Activated CD4-positive, alpha-beta T cell treated with anti-CD3 and anti-CD28 coated beads, Interleukin-2, amount 10 ng/mL, durations not matched to agents 7 days and 5 days (primary cell): ENCODE measurements around the gene ARHGAP1. TPM values are rescaled to one million over a fixed set of nuclear protein-coding genes. Genes with fewer than 3 reads are reported as not detected.

ENCODE experiments used
- CTCF ChIA-PET: fragments of 350-600 bp; sonication (Branson Sonifier 250); formaldehyde crosslinking; loops from one replicate; lab custom pipeline; 2021; ENCODE audit warnings: antibody characterized with exemption; lab: Charles Lee
- POLR2A ChIA-PET: fragments of 350-600 bp; sonication (Branson Sonifier 250); formaldehyde crosslinking; loops from one replicate; lab custom pipeline; 2021; ENCODE audit warnings: antibody characterized with exemption; lab: Charles Lee
- DNase-seq: peaks from one replicate; pipeline ENCODE4 v3.0.0-alpha.2; 2020
- H3K27ac Mint-ChIP-seq: one replicate; pipeline ENCODE4 v1.8.0; 2021; ENCODE audit warnings: mild to moderate bottlenecking, moderate library complexity, mixed read lengths
- H3K27me3 Mint-ChIP-seq: one replicate; pipeline ENCODE4 v1.8.0; 2021; ENCODE audit warnings: mixed read lengths
- H3K36me3 Mint-ChIP-seq: one replicate; pipeline ENCODE4 v1.8.0; 2021; ENCODE audit warnings: low read depth, mixed read lengths
- H3K4me1 Mint-ChIP-seq: one replicate; pipeline ENCODE4 v1.8.0; 2021; ENCODE audit warnings: mixed read lengths
- H3K4me3 Mint-ChIP-seq: one replicate; pipeline ENCODE4 v1.8.0; 2021; ENCODE audit warnings: mild to moderate bottlenecking, moderate library complexity, mixed read lengths
- H3K9me3 Mint-ChIP-seq: one replicate; pipeline ENCODE4 v1.8.0; 2021; ENCODE audit warnings: mixed read lengths
- total RNA-seq, 2 experiments: library from RNA; stranded (reverse); gene quantifications; one replicate each; pipeline ENCODE4 v1.2.3, GENCODE V29; 2021

Gene ARHGAP1
- total RNA-seq, 2 experiments from 2014 or later: 83.8 to 88.8 TPM

GRCh38 chr11:46697723-46698122, 2.7 kb downstream of the ARHGAP1 start:
- Mint-ChIP-seq H3K36me3 (peaks cover 47% of the 10 kb centered on the region), H3K9me3 (no peaks in the 10 kb centered on the region), H3K27ac (peak overlapping the region; percentile 72), H3K27me3 (no peaks in the 10 kb centered on the region), H3K4me3 (peak overlapping the region; percentile 4), H3K4me1 (peaks cover 44% of the 10 kb centered on the region)
- POLR2A ChIA-PET: no interaction called here
- DNase-seq: no peak
- CTCF ChIA-PET: interaction anchor here (0.6 to 2.0 kb wide), 6 partner anchors 8 to 1023 kb away, joined by 3 to 9 read pairs (median 3); no protein-coding TSS in a partner anchor

GRCh38 chr11:46697303-46697702, 3.1 kb downstream of the ARHGAP1 start:
- DNase-seq: no peak
- Mint-ChIP-seq H3K27ac (peak overlapping the region; percentile 72), H3K4me3 (no peak overlapping the region), H3K27me3 (no peaks in the 10 kb centered on the region), H3K9me3 (no peaks in the 10 kb centered on the region), H3K4me1 (peaks cover 39% of the 10 kb centered on the region), H3K36me3 (peaks cover 42% of the 10 kb centered on the region)
- ChIA-PET CTCF (interaction anchor here (0.6 to 1.1 kb wide), 4 partner anchors 9 to 602 kb away, joined by 3 to 6 read pairs (median 3); no protein-coding TSS in a partner anchor), POLR2A (no interaction called here)

GRCh38 chr11:46696212-46696558, 4.2 kb downstream of the ARHGAP1 start:
- POLR2A ChIA-PET: no interaction called here
- CTCF ChIA-PET: interaction anchor here (1.3 kb wide), 1 partner anchor 15 kb away, joined by 3 read pairs; no protein-coding TSS in a partner anchor
- peaks cover 28% of the 10 kb centered on the region for H3K4me1 Mint-ChIP-seq
- H3K27ac Mint-ChIP-seq: no peak overlapping the region
- H3K36me3 Mint-ChIP-seq: peaks cover 37% of the 10 kb centered on the region
- H3K4me3 Mint-ChIP-seq: no peak overlapping the region
- H3K9me3 Mint-ChIP-seq: no peaks in the 10 kb centered on the region
- no peaks in the 10 kb centered on the region for H3K27me3 Mint-ChIP-seq
- no peak for DNase-seq

GRCh38 chr11:46695345-46696211, 4.8 kb downstream of the ARHGAP1 start:
- no peaks in the 10 kb centered on the region for H3K9me3 Mint-ChIP-seq
- no peak overlapping the region for H3K27ac Mint-ChIP-seq
- DNase-seq: no peak
- H3K36me3 Mint-ChIP-seq: peaks cover 35% of the 10 kb centered on the region
- no peak overlapping the region for H3K4me3 Mint-ChIP-seq
- H3K4me1 Mint-ChIP-seq: peaks cover 28% of the 10 kb centered on the region
- ChIA-PET CTCF (interaction anchor here (1.3 to 1.5 kb wide), 2 partner anchors 11 to 16 kb away, joined by 3 read pairs; no protein-coding TSS in a partner anchor), POLR2A (no interaction called here)
- H3K27me3 Mint-ChIP-seq: no peaks in the 10 kb centered on the region

GRCh38 chr11:46694607-46695006, 5.8 kb downstream of the ARHGAP1 start:
- Mint-ChIP-seq H3K4me3 (no peak overlapping the region), H3K36me3 (peaks cover 33% of the 10 kb centered on the region), H3K4me1 (peaks cover 23% of the 10 kb centered on the region), H3K27ac (peak overlapping the region; percentile 9), H3K27me3 (no peaks in the 10 kb centered on the region), H3K9me3 (no peaks in the 10 kb centered on the region)
- POLR2A ChIA-PET: no interaction called here
- DNase-seq: no peak
- CTCF ChIA-PET: interaction anchor here (1.5 kb wide), 1 partner anchor 12 kb away, joined by 3 read pairs; no protein-coding TSS in a partner anchor

GRCh38 chr11:46694072-46694471, 6.3 kb downstream of the ARHGAP1 start:
- ChIA-PET CTCF (no interaction called here), POLR2A (no interaction called here)
- no peak for DNase-seq
- Mint-ChIP-seq H3K27me3 (no peaks in the 10 kb centered on the region), H3K27ac (no peak overlapping the region), H3K36me3 (peaks cover 33% of the 10 kb centered on the region), H3K4me1 (peaks cover 19% of the 10 kb centered on the region), H3K9me3 (no peaks in the 10 kb centered on the region), H3K4me3 (no peak overlapping the region)

- POLR2A ChIA-PET: no interaction called here
- no peak overlapping the region for H3K4me3 Mint-ChIP-seq
- H3K4me1 Mint-ChIP-seq: peaks cover 14% of the 10 kb centered on the region
- CTCF ChIA-PET: interaction anchor here (0.7 to 1.9 kb wide), 2 partner anchors 23 to 51 kb away, joined by 4 read pairs; no protein-coding TSS in a partner anchor
- H3K27me3 Mint-ChIP-seq: no peaks in the 10 kb centered on the region
- peaks cover 32% of the 10 kb centered on the region for H3K36me3 Mint-ChIP-seq
- no peak for DNase-seq
- no peaks in the 10 kb centered on the region for H3K9me3 Mint-ChIP-seq
- H3K27ac Mint-ChIP-seq: no peak overlapping the region
These were observed 6.8 kb downstream of the ARHGAP1 start for GRCh38 chr11:46693597-46694012.

- peaks cover 6% of the 10 kb centered on the region for H3K4me1 Mint-ChIP-seq
- peaks cover 37% of the 10 kb centered on the region for H3K36me3 Mint-ChIP-seq
- H3K4me3 Mint-ChIP-seq: no peak overlapping the region
- H3K9me3 Mint-ChIP-seq: no peaks in the 10 kb centered on the region
- POLR2A ChIA-PET: no interaction called here
- DNase-seq: no peak
- H3K27me3 Mint-ChIP-seq: no peaks in the 10 kb centered on the region
- CTCF ChIA-PET: interaction anchor here (1.9 kb wide), 1 partner anchor 22 kb away, joined by 4 read pairs; no protein-coding TSS in a partner anchor
- H3K27ac Mint-ChIP-seq: no peak overlapping the region
These were observed 8.0 kb downstream of the ARHGAP1 start for GRCh38 chr11:46692450-46692849.

- DNase-seq: no peak
- Mint-ChIP-seq H3K4me1 (peaks cover 5% of the 10 kb centered on the region), H3K27ac (no peak overlapping the region), H3K27me3 (no peaks in the 10 kb centered on the region), H3K4me3 (no peak overlapping the region), H3K9me3 (no peaks in the 10 kb centered on the region), H3K36me3 (peaks cover 42% of the 10 kb centered on the region)
- ChIA-PET POLR2A (interaction anchor here (0.6 kb wide), 1 partner anchor 16 kb away, joined by 3 read pairs; no protein-coding TSS in a partner anchor), CTCF (interaction anchor here (0.6 to 0.9 kb wide), 3 partner anchors 16 to 30 kb away, joined by 3 to 5 read pairs (median 4); no protein-coding TSS in a partner anchor)
These were observed 9.7 kb downstream of the ARHGAP1 start for GRCh38 chr11:46690702-46691101.

- Mint-ChIP-seq H3K9me3 (no peaks in the 10 kb centered on the region), H3K36me3 (peaks cover 34% of the 10 kb centered on the region), H3K27ac (peak overlapping the region; percentile 50), H3K4me1 (peaks cover 4% of the 10 kb centered on the region), H3K4me3 (no peak overlapping the region), H3K27me3 (no peaks in the 10 kb centered on the region)
- ChIA-PET POLR2A (no interaction called here), CTCF (interaction anchor here (0.5 to 1.7 kb wide), 3 partner anchors 9 to 50 kb away, joined by 3 to 4 read pairs (median 3); no protein-coding TSS in a partner anchor)
- no peak for DNase-seq
These were observed 13.3 kb downstream of the ARHGAP1 start for GRCh38 chr11:46686886-46687795.

GRCh38 chr11:46684367-46684766, 16.1 kb downstream of the ARHGAP1 start:
- no peak for DNase-seq
- POLR2A ChIA-PET: no interaction called here
- no peak overlapping the region for H3K27ac Mint-ChIP-seq

More at GRCh38 chr11:46684367-46684766, 16.1 kb downstream of the ARHGAP1 start:
- peaks cover 39% of the 10 kb centered on the region for H3K36me3 Mint-ChIP-seq
- no peaks in the 10 kb centered on the region for H3K27me3 Mint-ChIP-seq
- no peak overlapping the region for H3K4me3 Mint-ChIP-seq
- peaks cover 4% of the 10 kb centered on the region for H3K4me1 Mint-ChIP-seq
- H3K9me3 Mint-ChIP-seq: no peaks in the 10 kb centered on the region
- CTCF ChIA-PET: interaction anchor here (0.5 to 2.3 kb wide), 5 partner anchors 10 to 68 kb away, joined by 3 to 8 read pairs (median 3); no protein-coding TSS in a partner anchor
